NCI-H226 (cell line): Measurements from ENCODE around the gene CCL13.

Experiments
- DNase-seq: peaks from one replicate; pipeline ENCODE4 v3.0.0-alpha.2; 2015

CCL13 gene

GRCh38 chr17:34386697-34387550 lies 30.6 kb downstream of the CCL13 start:
- no peak for DNase-seq

- DNase-seq = no peak
Measured at GRCh38 chr17:34387566-34387965, 31.3 kb downstream of the CCL13 start.

GRCh38 chr17:34389126-34389750 lies 33.0 kb downstream of the CCL13 start:
- DNase-seq = no peak

- no peak for DNase-seq
Measured at GRCh38 chr17:34390649-34391048, 34.4 kb downstream of the CCL13 start.

DNA sequence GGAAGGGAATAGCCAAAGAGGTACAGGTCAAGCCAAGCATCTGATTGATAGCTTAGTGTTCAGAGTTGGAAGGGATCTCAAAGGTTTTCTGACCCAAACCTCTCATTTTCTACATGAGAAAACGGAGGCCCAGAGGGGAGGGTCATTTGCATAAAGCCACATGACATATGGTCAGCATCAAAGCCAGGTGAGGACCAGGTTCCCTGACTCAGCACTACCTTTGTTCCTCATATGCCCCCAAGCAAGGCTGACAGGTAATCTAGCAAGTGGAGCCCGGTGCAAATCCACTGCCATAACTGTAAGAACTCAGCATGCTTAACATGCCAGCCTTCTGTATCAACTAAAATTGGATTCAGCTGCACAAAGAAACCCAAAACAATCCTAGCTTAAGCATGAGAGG lies 35.0 kb downstream of the CCL13 start:
- no peak for DNase-seq

DNA sequence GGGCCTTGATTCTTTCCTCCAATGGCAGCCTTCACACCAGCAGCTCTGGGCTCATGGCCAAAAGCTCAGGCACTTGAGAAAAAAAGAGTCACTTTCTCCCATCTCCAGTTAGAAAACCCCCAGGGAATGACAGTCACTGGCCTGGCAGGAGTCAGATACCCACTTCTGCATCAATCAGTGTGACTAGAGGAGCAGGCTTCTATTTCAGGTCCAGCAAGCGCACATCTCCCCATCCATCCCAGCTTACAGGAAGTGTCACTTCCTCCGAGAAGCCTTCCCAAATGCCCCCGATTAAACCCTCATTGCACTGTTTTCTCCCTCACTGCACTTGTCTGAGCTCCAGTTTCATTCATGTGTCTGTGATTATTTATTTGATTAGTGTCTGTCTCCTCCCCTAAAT lies 37.1 kb downstream of the CCL13 start:
- DNase-seq = no peak

- no peak for DNase-seq
Measured at GRCh38 chr17:34397265-34397664, 41.0 kb downstream of the CCL13 start.

DNA sequence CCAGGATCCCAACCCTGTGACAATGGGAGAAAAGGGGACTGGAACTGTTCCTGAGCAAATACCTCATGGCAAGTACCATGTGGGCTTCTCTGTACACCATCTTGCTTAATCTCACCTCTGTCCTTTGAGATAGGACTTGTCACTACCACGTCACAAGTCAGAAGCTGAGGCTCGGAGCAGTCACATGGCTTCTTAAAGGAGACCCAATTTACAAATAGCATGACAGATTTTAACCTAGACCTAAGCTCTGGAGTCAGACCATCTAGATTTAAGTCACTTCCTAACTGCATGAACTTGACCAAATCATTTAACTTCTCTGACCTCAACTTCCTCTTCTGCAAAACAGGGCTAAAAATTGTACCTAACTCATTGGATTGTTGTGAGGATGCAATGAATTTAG lies 42.7 kb downstream of the CCL13 start:
- DNase-seq = no peak

DNA sequence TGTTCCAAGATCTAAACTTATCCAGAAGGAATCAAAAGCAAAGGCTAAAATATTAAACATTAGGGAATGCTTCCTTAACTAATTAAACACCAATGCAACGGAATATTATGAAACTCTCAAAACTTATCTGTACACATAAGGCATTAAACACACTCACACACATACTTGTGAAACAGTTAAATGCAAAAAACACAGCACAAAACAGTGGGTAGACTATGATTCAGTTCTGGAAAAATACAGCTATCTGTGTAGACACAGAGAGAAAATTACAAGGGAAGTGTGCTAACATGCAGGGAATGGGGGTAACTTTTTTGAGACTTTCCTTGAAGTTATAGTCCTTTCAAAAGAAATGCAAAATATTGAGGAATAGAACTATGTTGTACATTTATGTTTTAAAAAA lies 43.4 kb downstream of the CCL13 start:
- no peak for DNase-seq

DNA sequence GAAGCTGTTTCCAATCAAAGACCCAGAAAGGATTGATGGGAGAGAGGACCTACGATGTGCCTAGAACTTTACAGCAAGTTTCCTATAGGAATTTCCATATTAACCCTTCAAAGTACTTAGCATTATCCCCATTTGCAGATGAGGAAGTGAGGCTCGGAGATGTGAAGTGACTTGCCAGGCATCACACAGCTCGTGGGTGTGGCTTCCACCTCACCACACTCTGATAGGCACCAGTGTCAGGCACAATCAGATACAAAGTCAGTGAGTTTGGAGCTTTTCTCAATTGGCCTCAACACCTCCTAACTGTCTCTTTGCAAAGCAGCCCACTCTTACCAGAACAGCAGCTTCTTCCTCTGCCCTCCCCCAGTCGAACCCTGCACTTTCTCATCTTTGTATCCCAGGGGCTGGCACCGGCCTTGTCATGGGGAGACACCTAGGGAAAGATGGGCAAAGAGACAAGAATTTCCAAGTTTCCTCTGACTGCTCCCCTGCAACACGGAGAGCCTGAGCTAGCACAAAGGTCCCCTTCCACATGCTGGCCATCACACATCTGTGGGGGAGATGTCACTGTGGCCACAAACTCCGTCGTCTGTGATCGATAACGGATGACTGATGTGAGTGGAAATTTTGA lies 44.1 kb downstream of the CCL13 start:
- DNase-seq = no peak

DNA sequence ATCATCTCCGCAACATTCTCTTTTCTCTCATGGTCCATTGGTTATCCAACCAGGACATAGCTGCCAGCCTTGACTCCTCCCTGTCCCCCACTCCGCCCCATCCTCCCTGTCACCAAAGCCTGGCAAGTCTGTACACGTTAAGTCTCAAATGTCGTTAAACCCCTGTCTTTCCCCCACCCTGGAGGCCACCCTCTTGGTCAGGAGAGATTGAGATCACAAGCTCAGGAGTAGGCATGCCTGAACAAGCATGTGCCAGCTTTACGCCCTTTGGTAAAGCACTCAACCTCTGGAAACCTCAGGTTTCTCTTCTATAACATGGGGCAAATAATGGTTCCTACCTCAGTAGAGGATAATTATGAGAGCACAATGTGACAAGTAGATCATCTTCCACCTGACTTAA lies 44.9 kb downstream of the CCL13 start:
- no peak for DNase-seq

- no peak for DNase-seq
Measured at GRCh38 chr17:34403006-34403405, 46.7 kb downstream of the CCL13 start.

DNA sequence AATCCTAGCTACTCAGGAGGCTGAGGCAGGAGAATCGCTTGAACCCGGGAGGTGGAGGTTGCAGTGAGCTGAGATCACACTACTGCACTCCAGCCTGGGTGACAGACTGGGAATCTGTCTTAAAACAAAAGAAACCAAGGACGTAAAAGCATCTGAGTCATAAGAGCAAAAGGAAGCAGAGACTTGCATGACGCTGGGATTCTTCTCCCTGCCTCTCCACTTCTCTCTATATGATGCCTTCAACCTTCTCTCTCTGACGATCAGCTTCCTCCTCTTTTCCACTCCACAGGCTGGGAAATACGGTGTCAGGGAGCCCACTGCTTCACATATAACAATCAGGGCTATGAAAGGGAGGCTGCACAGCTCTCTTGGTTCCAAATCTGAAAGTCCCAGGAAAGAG lies 49.9 kb downstream of the CCL13 start:
- no peak for DNase-seq
